B cell (primary cell): ENCODE measurements around the gene ARID3C. TPM values are rescaled to one million over a fixed set of nuclear protein-coding genes. Genes with fewer than 3 reads are reported as not detected.

Experiments
- ATAC-seq: fragments of 200-7000 bp; cut with Tn5 transposase; one replicate; pipeline ENCODE4 v1.10.0; 2021; ENCODE audit warnings: low read depth, mild to moderate bottlenecking, moderate number of reproducible peaks, moderate library complexity
- CTCF ChIA-PET: fragments of 350-600 bp; sonication (Branson Sonifier 250); formaldehyde crosslinking; loops from one replicate; lab custom pipeline; 2021; ENCODE audit warnings: antibody characterized with exemption, inconsistent platforms; lab: Charles Lee
- POLR2A ChIA-PET: fragments of 350-600 bp; sonication (Branson Sonifier 250); formaldehyde crosslinking; loops from one replicate; lab custom pipeline; 2021; ENCODE audit warnings: antibody characterized with exemption; lab: Charles Lee
- DNase-seq: peaks from one replicate; pipeline ENCODE4 v3.0.0; 2013
- H2AFZ ChIP-seq: 2 replicates; pipeline ENCODE4 v1.6.1; 2012; ENCODE audit warnings: mild to moderate bottlenecking, low read depth, low read length; ENCODE audit not compliant: insufficient read depth, poor library complexity, severe bottlenecking
- H3K27ac ChIP-seq, 2 donors: 1 replicate in 1 of 2; 2 replicates in 1 of 2; pipeline ENCODE4 v1.5.1; 2012 to 2013; ENCODE audit warnings: low read length in 2 of 2, mild to moderate bottlenecking in 2 of 2, moderate library complexity in 1 of 2
- H3K27me3 ChIP-seq, 4 experiments: fragments of 200-600 bp in 1 of 4; sonication (generic) in 1 of 4; replicated peaks in 1 of 4; 1 replicate in 2 of 4; 2 replicates in 2 of 4; pipeline versions ENCODE4 v1.6.1 to v1.7.0; 2013 to 2016; ENCODE audit warnings: low read length in 3 of 4, mild to moderate bottlenecking in 2 of 4, mixed read lengths in 1 of 4, moderate library complexity in 1 of 4; ENCODE audit not compliant: insufficient read depth in 4 of 4, control insufficient read depth in 3 of 4; ENCODE audit errors: control extremely low read depth in 1 of 4
- H3K36me3 ChIP-seq, 2 experiments: replicated peaks in 1 of 2; 1 replicate in 1 of 2; 2 replicates in 1 of 2; pipeline versions ENCODE4 v1.6.1 to v1.7.1; 2013; ENCODE audit warnings: low read length in 1 of 2; ENCODE audit not compliant: insufficient read depth in 2 of 2, control insufficient read depth in 1 of 2; ENCODE audit errors: control extremely low read depth in 1 of 2, extremely low read depth in 1 of 2
- H3K4me1 ChIP-seq, 2 donors: fragments of 200-600 bp in 1 of 2; sonication (generic) in 1 of 2; 1 replicate in 1 of 2; 2 replicates in 1 of 2; pipeline versions ENCODE4 v1.5.1 to v1.6.1; 2013 to 2017; ENCODE audit warnings: low read length in 2 of 2; ENCODE audit not compliant: control insufficient read depth in 2 of 2, insufficient read depth in 2 of 2
- H3K4me2 ChIP-seq: replicated peaks from 2 replicates; pipeline ENCODE3; 2012; ENCODE audit warnings: mild to moderate bottlenecking, low read depth, low read length; ENCODE audit not compliant: poor library complexity, severe bottlenecking
- H3K4me3 ChIP-seq, 5 experiments: fragments of 200-600 bp in 1 of 5; sonication (generic) in 1 of 5; 1 replicate in 3 of 5; 2 replicates in 2 of 5; pipeline versions ENCODE4 v1.5.1 to v1.7.0; 2011 to 2016; ENCODE audit warnings: low read length in 4 of 5, mild to moderate bottlenecking in 4 of 5, low read depth in 2 of 5, control low read depth in 1 of 5, moderate library complexity in 1 of 5; ENCODE audit not compliant: insufficient read depth in 1 of 5; ENCODE audit errors: control extremely low read depth in 1 of 5, extremely low read depth in 1 of 5
- H3K79me2 ChIP-seq: fragments of 200-600 bp; sonication (generic); one replicate; pipeline ENCODE4 v1.6.0; 2016; ENCODE audit warnings: low read length; ENCODE audit not compliant: control insufficient read depth, insufficient read depth
- H3K9ac ChIP-seq: fragments of 200-600 bp; sonication (generic); 2 replicates; pipeline ENCODE4 v1.6.1; 2017; ENCODE audit warnings: mild to moderate bottlenecking, low read length, moderate library complexity
- H3K9me3 ChIP-seq, 3 donors: one replicate each; pipeline versions ENCODE4 v1.6.1 to v1.7.1; 2013; ENCODE audit warnings: low read length in 2 of 3; ENCODE audit not compliant: control insufficient read depth in 2 of 3, insufficient read depth in 1 of 3; ENCODE audit errors: control extremely low read depth in 1 of 3
- H4K20me1 ChIP-seq: 2 replicates; pipeline ENCODE4 v1.6.0; 2012; ENCODE audit warnings: mild to moderate bottlenecking, low read length; ENCODE audit not compliant: insufficient read depth, control insufficient read depth, poor library complexity, severe bottlenecking
- H3K27ac Mint-ChIP-seq: one replicate; pipeline ENCODE4 v1.8.0; 2021; ENCODE audit warnings: mixed read lengths
- H3K27me3 Mint-ChIP-seq: one replicate; pipeline ENCODE4 v1.8.0; 2021; ENCODE audit warnings: mixed read lengths
- H3K4me1 Mint-ChIP-seq: one replicate; pipeline ENCODE4 v1.8.0; 2021; ENCODE audit warnings: mixed read lengths
- H3K4me3 Mint-ChIP-seq: one replicate; pipeline ENCODE4 v1.8.0; 2021; ENCODE audit warnings: mixed read lengths
- H3K9me3 Mint-ChIP-seq: one replicate; pipeline ENCODE4 v1.8.0; 2022; ENCODE audit warnings: mixed read lengths; ENCODE audit not compliant: insufficient read depth
- CTCF ChIP-seq: fragments of 200-600 bp; IDR thresholded peaks from one replicate; pipeline ENCODE4 v1.8.0; 2022; ENCODE audit warnings: antibody characterized with exemption, mild to moderate bottlenecking
- EZH2 ChIP-seq: IDR thresholded peaks from 2 replicates; pipeline ENCODE4 v1.6.1; 2012; ENCODE audit warnings: borderline replicate concordance, low read depth, mild to moderate bottlenecking, moderate library complexity, low read length; ENCODE audit not compliant: insufficient read depth, poor library complexity, severe bottlenecking
- WGBS: methylation state at CpG from one replicate; pipeline ENCODE4 v1.1.5; 2013; ENCODE audit warnings: missing lambda C conversion rate; ENCODE audit not compliant: insufficient coverage; 5-methylcytosine and 5-hydroxymethylcytosine counted together
- intact Hi-C: fragments of 100-400 bp; cut with micrococcal nuclease; formaldehyde crosslinking; loops from one replicate; pipeline ENCODE4 v1.10.0; 2022
- polyA plus RNA-seq: library from polyadenylated mRNA; depleted of rRNA; stranded (reverse); fragments of >200 nt; gene quantifications from 2 replicates; pipeline ENCODE4 v1.2.3, GENCODE V29; 2012
- total RNA-seq, 2 donors: library from RNA; stranded (reverse); fragments of 120-200 nt in 1 of 2; gene quantifications; 1 replicate in 1 of 2; 2 replicates in 1 of 2; pipeline versions ENCODE4 v1.2.3 to v1.2.4, GENCODE V29; 2013 to 2022

The ARID3C gene
- total and polyA plus RNA-seq, 2 donors (not counting 1 experiment from before 2014, with no cell fraction given), result not detected

GRCh38 chr9:34585946-34586669, 42.8 kb downstream of the ARID3C start:
- TF ChIP-seq CTCF (no peak), EZH2 (no peak)
- POLR2A ChIA-PET, result no interaction called here
- Histone ChIP-seq H3K4me3 (no peak overlapping the region), H2AFZ (no peak overlapping the region), H3K9me3 (peaks cover 0 to 23% (median 0%) of the 10 kb centered on the region in 3 donors), H4K20me1 (no peaks in the 10 kb centered on the region), H3K9ac (no peak overlapping the region), H3K4me2 (no peak overlapping the region), H3K79me2 (no peaks in the 10 kb centered on the region), H3K27me3 (peaks cover 0 to 87% (median 47%) of the 10 kb centered on the region in 4 experiments), H3K4me1 (peaks cover 26 to 27% of the 10 kb centered on the region in 2 donors), H3K36me3 (no peaks in the 10 kb centered on the region), H3K27ac (no peak overlapping the region)
- peaks cover 26% of the 10 kb centered on the region for H3K4me1 Mint-ChIP-seq
- CTCF ChIA-PET, result no interaction called here
- no peak overlapping the region for H3K4me3 Mint-ChIP-seq
- H3K27ac Mint-ChIP-seq, result no peak overlapping the region
- H3K9me3 Mint-ChIP-seq, result no peaks in the 10 kb centered on the region
- DNase-seq, result no peak
- peaks cover 82% of the 10 kb centered on the region for H3K27me3 Mint-ChIP-seq
- no peak for ATAC-seq
- intact Hi-C loops, result no loop called here
- 21% methylated on average over 7 of the region's 11 CpGs for WGBS

- no peak overlapping the region for H3K27ac Mint-ChIP-seq
- no peak overlapping the region for H2AFZ ChIP-seq
- CTCF ChIA-PET, result interaction anchor here (1.0 to 1.2 kb wide), 2 partner anchors 38 to 181 kb away, joined by 3 read pairs; no protein-coding TSS in a partner anchor
These were observed 43.9 kb downstream of the ARID3C start for GRCh38 chr9:34584970-34585369.

More at GRCh38 chr9:34584970-34585369, 43.9 kb downstream of the ARID3C start:
- WGBS, result 78% methylated on average over 4 of the region's 5 CpGs
- TF ChIP-seq CTCF, result no peak
- no peak for TF ChIP-seq EZH2
- Histone ChIP-seq H3K27ac (no peak overlapping the region), H3K9ac (no peak overlapping the region), H3K4me1 (peaks cover 14 to 16% of the 10 kb centered on the region in 2 donors), H4K20me1 (no peaks in the 10 kb centered on the region), H3K27me3 (peaks cover 0 to 86% (median 45%) of the 10 kb centered on the region in 4 experiments), H3K4me2 (no peak overlapping the region), H3K9me3 (peaks cover 0 to 17% (median 0%) of the 10 kb centered on the region in 3 donors), H3K36me3 (no peaks in the 10 kb centered on the region), H3K79me2 (no peaks in the 10 kb centered on the region), H3K4me3 (no peak overlapping the region)
- POLR2A ChIA-PET, result no interaction called here
- Mint-ChIP-seq H3K9me3 (no peaks in the 10 kb centered on the region), H3K27me3 (peaks cover 84% of the 10 kb centered on the region), H3K4me3 (no peak overlapping the region), H3K4me1 (peaks cover 15% of the 10 kb centered on the region)
- no peak for DNase-seq
- intact Hi-C loops, result no loop called here
- ATAC-seq, result no peak
